SK-N-SH treated with all-trans-retinoic acid at 6 μM for 48 hours (cell line): ENCODE measurements around the gene MSI1.

Experiments used
- ATAC-seq: fragments of 200-7000 bp; cut with Tn5 transposase; 3 replicates; pipeline ENCODE4 v1.9.1; 2020; ENCODE audit warnings: mild to moderate bottlenecking, moderate library complexity
- ARNTL ChIP-seq: fragments of 450-650 bp; formaldehyde crosslinking; IDR thresholded peaks from 2 replicates; pipeline ENCODE4 v1.5.0; 2020; ENCODE audit warnings: low read depth, mild to moderate bottlenecking, moderate library complexity, borderline replicate concordance
- BACH2 ChIP-seq: fragments of 250-450 bp; sonication (Bioruptor Pico); IDR thresholded peaks from 2 replicates; pipeline ENCODE4 v1.9.0; 2021; ENCODE audit warnings: mild to moderate bottlenecking, borderline replicate concordance
- CSDC2 ChIP-seq: fragments of 250-450 bp; sonication (Bioruptor Pico); IDR thresholded peaks from 2 replicates; pipeline ENCODE4 v1.5.0; 2020; ENCODE audit warnings: mild to moderate bottlenecking, moderate library complexity
- CSRNP3 ChIP-seq: fragments of 250-450 bp; sonication (Bioruptor Pico); IDR thresholded peaks from 2 replicates; pipeline ENCODE4 v1.5.1; 2021; ENCODE audit warnings: mild to moderate bottlenecking, moderate library complexity
- ESRRG ChIP-seq: fragments of 250-450 bp; sonication (Bioruptor Pico); IDR thresholded peaks from 2 replicates; pipeline ENCODE4 v1.6.1; 2021; ENCODE audit warnings: mild to moderate bottlenecking
- GLIS3 ChIP-seq: fragments of 250-450 bp; sonication (Bioruptor Pico); IDR thresholded peaks from 2 replicates; pipeline ENCODE4 v1.5.0; 2020; ENCODE audit warnings: mild to moderate bottlenecking, moderate library complexity
- ISL1 ChIP-seq: fragments of 250-450 bp; sonication (Bioruptor Pico); IDR thresholded peaks from 2 replicates; pipeline ENCODE4 v2.1.2; 2022; ENCODE audit warnings: mild to moderate bottlenecking, moderate library complexity
- OSR1 ChIP-seq: fragments of 250-450 bp; sonication (Bioruptor Pico); IDR thresholded peaks from 2 replicates; pipeline ENCODE4 v1.8.0; 2022; ENCODE audit warnings: moderate library complexity, mild to moderate bottlenecking, inconsistent platforms
- POU6F1 ChIP-seq: fragments of 250-450 bp; sonication (Bioruptor Pico); IDR thresholded peaks from 2 replicates; pipeline ENCODE4 v1.8.0; 2021; ENCODE audit warnings: low read depth, mild to moderate bottlenecking, moderate library complexity, borderline replicate concordance
- RARB ChIP-seq: fragments of 250-450 bp; sonication (Bioruptor Pico); IDR thresholded peaks from 2 replicates; pipeline ENCODE4 v1.8.0; 2021; ENCODE audit warnings: mild to moderate bottlenecking, moderate library complexity
- SNAI2 ChIP-seq: fragments of 250-450 bp; sonication (Bioruptor Pico); IDR thresholded peaks from 2 replicates; pipeline ENCODE4 v1.5.0; 2020; ENCODE audit warnings: mild to moderate bottlenecking, moderate library complexity
- TCF4 ChIP-seq: fragments of 250-450 bp; sonication (Bioruptor Pico); IDR thresholded peaks from 2 replicates; pipeline ENCODE4 v1.8.0; 2021; ENCODE audit warnings: mild to moderate bottlenecking, moderate library complexity, borderline replicate concordance
- TSHZ2 ChIP-seq: fragments of 250-450 bp; sonication (Bioruptor Pico); IDR thresholded peaks from 2 replicates; pipeline ENCODE4 v1.5.0; 2020; ENCODE audit warnings: mild to moderate bottlenecking, moderate library complexity
- ZFP3 ChIP-seq: fragments of 250-450 bp; sonication (Bioruptor Pico); IDR thresholded peaks from 2 replicates; pipeline ENCODE4 v1.5.0; 2020; ENCODE audit warnings: mild to moderate bottlenecking, moderate library complexity
- ZFP30 ChIP-seq: fragments of 450-650 bp; formaldehyde crosslinking; IDR thresholded peaks from 2 replicates; pipeline ENCODE4 v1.5.0; 2022; ENCODE audit warnings: mild to moderate bottlenecking, moderate library complexity
- ZNF565 ChIP-seq: fragments of 450-650 bp; formaldehyde crosslinking; conservative IDR thresholded peaks from 2 replicates; pipeline ENCODE4 v1.5.0; 2020; ENCODE audit warnings: low read depth, mild to moderate bottlenecking, moderate library complexity
- ZNF70 ChIP-seq: fragments of 450-650 bp; formaldehyde crosslinking; IDR thresholded peaks from 2 replicates; pipeline ENCODE4 v1.5.0; 2020; ENCODE audit warnings: mild to moderate bottlenecking, moderate library complexity

The MSI1 gene

GRCh38 chr12:120358412-120359100 lies 10.4 kb downstream of the MSI1 start:
- ATAC-seq, result no peak
- TF ChIP-seq ZNF565 (CRISPR knock-in tag) (no peak), TSHZ2 (CRISPR knock-in tag) (no peak), CSRNP3 (CRISPR knock-in tag) (no peak)

GRCh38 chr12:120357104-120357503 lies 11.9 kb downstream of the MSI1 start:
- no peak for TF ChIP-seq TCF4 (CRISPR knock-in tag)
- TF ChIP-seq POU6F1 (CRISPR knock-in tag), result no peak
- TF ChIP-seq CSRNP3 (CRISPR knock-in tag), result no peak
- no peak for TF ChIP-seq ZNF70 (CRISPR knock-in tag)
- TF ChIP-seq ZFP3 (CRISPR knock-in tag), result no peak
- ATAC-seq, result peak; percentile 7; the same call in 2 of the 3 replicates

- TF ChIP-seq POU6F1 (CRISPR knock-in tag) (no peak), TCF4 (CRISPR knock-in tag) (no peak), ISL1 (CRISPR knock-in tag) (no peak), GLIS3 (CRISPR knock-in tag) (no peak), OSR1 (no peak), CSDC2 (CRISPR knock-in tag) (no peak), ZNF565 (CRISPR knock-in tag) (no peak)
- ATAC-seq, result peak; percentile 93
Measured at GRCh38 chr12:120356567-120357030, 12.4 kb downstream of the MSI1 start.

- TF ChIP-seq GLIS3 (CRISPR knock-in tag) (no peak), TCF4 (CRISPR knock-in tag) (no peak), ESRRG (CRISPR knock-in tag) (no peak), ZNF565 (CRISPR knock-in tag) (no peak), OSR1 (no peak), BACH2 (no peak), ARNTL (CRISPR knock-in tag) (no peak), ZNF70 (CRISPR knock-in tag) (no peak), ZFP30 (CRISPR knock-in tag) (no peak), RARB (CRISPR knock-in tag) (no peak), TSHZ2 (CRISPR knock-in tag) (no peak), SNAI2 (CRISPR knock-in tag) (no peak)
- TF ChIP-seq, all 23 proteins: peak for 0
- no peak for ATAC-seq
Measured at GRCh38 chr12:120353556-120354317, 15.2 kb downstream of the MSI1 start.
